IMR-90 (cell line): Measurements from ENCODE around the gene ACOXL.

Source experiments
- MXI1 ChIP-seq: IDR thresholded peaks from 2 replicates; pipeline ENCODE4 v1.6.1; 2012; ENCODE audit warnings: low read depth, mild to moderate bottlenecking, low read length, moderate library complexity, borderline replicate concordance
- USF2 ChIP-seq: fragments of 150-350 bp; IDR thresholded peaks from 2 replicates; pipeline ENCODE4 v1.6.1; 2017; ENCODE audit warnings: mild to moderate bottlenecking, antibody characterized with exemption, low read length, low read depth
- TF ChIP-seq, protein P1 (sequence below): conservative IDR thresholded peaks from 2 replicates; pipeline ENCODE4 v1.5.1; 2012; ENCODE audit warnings: mild to moderate bottlenecking, low read depth, low read length, improper control_type of control experiment

GRCh38 chr2:110829413-110830146 is 97.2 kb downstream of the ACOXL start:
- TF ChIP-seq, protein P1, sequence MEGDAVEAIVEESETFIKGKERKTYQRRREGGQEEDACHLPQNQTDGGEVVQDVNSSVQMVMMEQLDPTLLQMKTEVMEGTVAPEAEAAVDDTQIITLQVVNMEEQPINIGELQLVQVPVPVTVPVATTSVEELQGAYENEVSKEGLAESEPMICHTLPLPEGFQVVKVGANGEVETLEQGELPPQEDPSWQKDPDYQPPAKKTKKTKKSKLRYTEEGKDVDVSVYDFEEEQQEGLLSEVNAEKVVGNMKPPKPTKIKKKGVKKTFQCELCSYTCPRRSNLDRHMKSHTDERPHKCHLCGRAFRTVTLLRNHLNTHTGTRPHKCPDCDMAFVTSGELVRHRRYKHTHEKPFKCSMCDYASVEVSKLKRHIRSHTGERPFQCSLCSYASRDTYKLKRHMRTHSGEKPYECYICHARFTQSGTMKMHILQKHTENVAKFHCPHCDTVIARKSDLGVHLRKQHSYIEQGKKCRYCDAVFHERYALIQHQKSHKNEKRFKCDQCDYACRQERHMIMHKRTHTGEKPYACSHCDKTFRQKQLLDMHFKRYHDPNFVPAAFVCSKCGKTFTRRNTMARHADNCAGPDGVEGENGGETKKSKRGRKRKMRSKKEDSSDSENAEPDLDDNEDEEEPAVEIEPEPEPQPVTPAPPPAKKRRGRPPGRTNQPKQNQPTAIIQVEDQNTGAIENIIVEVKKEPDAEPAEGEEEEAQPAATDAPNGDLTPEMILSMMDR, result no peak
- TF ChIP-seq USF2 (no peak), MXI1 (no peak)
